SJCRH30 (cell line): ENCODE measurements around the gene ZMYND10. TPM values are rescaled to one million over a fixed set of nuclear protein-coding genes. Genes with fewer than 3 reads are reported as not detected.

Experiments used
- DNase-seq, 2 experiments: peaks; one replicate each; pipeline ENCODE4 v3.0.0-alpha.2; 2015 to 2020
- H3K27ac ChIP-seq: fragments of 250-450 bp; sonication (Bioruptor Pico); 2 replicates; pipeline ENCODE4 v1.5.1; 2020; ENCODE audit warnings: mild to moderate bottlenecking, moderate library complexity
- H3K27me3 ChIP-seq: fragments of 250-450 bp; sonication (Bioruptor Pico); 2 replicates; pipeline ENCODE4 v1.5.1; 2020; ENCODE audit warnings: mild to moderate bottlenecking, moderate library complexity
- H3K36me3 ChIP-seq: fragments of 250-450 bp; sonication (Bioruptor Pico); 2 replicates; pipeline ENCODE4 v1.5.1; 2020; ENCODE audit warnings: mild to moderate bottlenecking, moderate library complexity
- H3K4me1 ChIP-seq: fragments of 250-450 bp; sonication (Bioruptor Pico); 2 replicates; pipeline ENCODE4 v1.5.1; 2020; ENCODE audit warnings: mild to moderate bottlenecking, moderate library complexity
- H3K4me3 ChIP-seq: fragments of 250-450 bp; sonication (Bioruptor Pico); 2 replicates; pipeline ENCODE4 v1.5.1; 2020; ENCODE audit warnings: mild to moderate bottlenecking, moderate library complexity
- H3K9me3 ChIP-seq: fragments of 250-450 bp; sonication (Bioruptor Pico); replicated peaks from 2 replicates; pipeline ENCODE4 v1.5.1; 2020; ENCODE audit warnings: mild to moderate bottlenecking, moderate library complexity
- total RNA-seq: library from RNA; depleted of rRNA; stranded (reverse); fragments of >200 nt; shearing (Covaris generic); gene quantifications from 2 replicates; pipeline ENCODE4 v1.2.3, GENCODE V29; 2014; rRNA removed

The ZMYND10 gene
- 0.73 and 0.99 TPM in 2 replicates for total RNA-seq

DNA sequence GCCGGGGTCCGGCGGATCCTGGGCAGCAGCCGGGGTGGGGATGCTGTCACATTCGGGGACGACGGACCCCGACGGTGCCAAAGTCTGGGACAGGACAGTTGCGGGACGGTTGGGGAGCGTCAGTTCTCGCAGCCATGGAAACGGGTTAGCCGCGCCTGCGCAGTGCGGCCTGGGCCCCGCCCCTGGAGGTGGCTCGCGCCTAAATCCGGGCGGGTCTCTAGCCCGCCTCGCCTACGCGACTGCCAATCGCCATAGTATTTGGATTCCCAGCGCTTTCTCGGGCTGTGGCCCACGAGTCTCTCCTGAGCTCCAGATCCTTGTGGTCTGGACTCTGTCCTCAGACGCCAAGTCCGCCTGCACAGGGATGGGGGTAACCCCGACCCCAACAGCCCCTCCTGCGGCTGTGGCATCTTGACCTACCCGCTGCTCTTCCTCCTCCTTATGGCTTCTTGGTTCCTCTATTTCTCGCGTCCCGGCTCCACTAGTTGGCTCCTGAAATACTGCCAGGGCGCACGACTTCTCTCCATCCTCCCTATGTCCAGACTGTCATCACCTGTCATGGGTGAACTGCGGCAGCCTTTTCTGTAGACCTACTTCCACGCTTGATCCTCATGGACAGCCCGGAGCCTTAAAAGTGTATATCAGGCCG lies at the start of gene ZMYND10:
Gene ZMYND10, minus strand, starts transcription at position 147 of the 649 bp plus-strand sequence. CDS start 153 bp downstream, outside the sequence.
- Histone ChIP-seq H3K4me3 (peak within 1 kb of the TSS; percentile 23; the same call in 1 of the 2 replicates), H3K9me3 (no peaks in the 10 kb centered on the region), H3K4me1 (no peaks in the 10 kb centered on the region), H3K27me3 (no peaks in the 10 kb centered on the region), H3K36me3 (no peaks in the 10 kb centered on the region), H3K27ac (no peak within 1 kb of the TSS)
- peak; percentile 30 to 37 for DNase-seq

DNA sequence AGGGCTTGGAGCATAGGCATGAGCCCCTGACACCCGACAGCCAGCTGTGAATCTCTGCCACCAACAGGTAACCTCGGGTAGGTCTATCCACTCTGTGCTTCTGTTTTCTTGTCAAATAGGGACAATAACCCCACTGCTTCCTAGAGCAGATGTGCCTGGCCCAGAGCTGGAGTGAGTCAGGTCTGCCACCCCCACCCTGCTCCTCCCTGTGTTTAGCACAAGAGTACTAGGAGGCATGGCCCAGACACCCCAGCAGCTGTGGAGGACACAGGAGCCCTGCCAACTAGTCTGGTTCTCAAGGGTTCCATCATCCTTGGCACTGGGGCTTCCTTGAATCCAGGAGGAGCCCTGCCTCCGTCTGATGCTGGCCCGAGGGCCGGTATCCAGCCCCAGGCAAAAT lies 47.5 kb upstream of the ZMYND10 start:
- no peak for DNase-seq
- Histone ChIP-seq H3K4me1 (no peaks in the 10 kb centered on the region), H3K27ac (no peak overlapping the region), H3K9me3 (no peaks in the 10 kb centered on the region), H3K27me3 (0 out of 2 replicates have a peak, but pooled peaks cover 3% of the 10 kb centered on the region), H3K4me3 (no peak overlapping the region), H3K36me3 (no peaks in the 10 kb centered on the region)

DNA sequence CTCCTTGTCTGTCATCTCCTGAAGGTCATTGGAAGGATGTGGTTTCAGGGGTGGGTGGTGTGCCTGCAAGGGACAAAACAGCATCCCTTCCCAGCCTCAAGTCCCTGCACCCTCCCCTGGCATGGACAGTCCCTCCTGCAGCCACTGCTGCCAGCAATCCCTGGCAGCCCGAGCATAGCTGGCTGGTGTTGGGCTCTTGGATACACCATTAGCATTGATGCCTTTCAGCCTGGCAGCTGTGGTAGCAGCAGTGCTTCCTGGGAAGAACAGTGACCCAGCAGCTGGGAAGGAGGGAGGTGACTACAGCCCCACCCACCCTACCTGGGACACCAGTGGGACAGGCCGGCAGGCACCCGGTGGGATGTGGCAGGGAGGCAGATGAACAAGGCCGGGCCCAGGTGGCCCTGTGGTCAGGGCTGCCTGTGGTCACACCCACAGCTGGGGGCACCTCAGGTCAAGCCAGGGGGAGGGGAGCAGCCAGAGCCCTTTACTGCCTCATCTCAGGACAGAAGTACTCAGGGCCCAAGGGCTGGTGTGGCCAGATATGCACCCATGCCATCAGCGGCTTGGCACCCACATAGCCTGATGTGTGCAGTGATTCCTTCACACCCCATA lies 46.7 kb upstream of the ZMYND10 start:
- Histone ChIP-seq H3K4me3 (no peak overlapping the region), H3K4me1 (no peaks in the 10 kb centered on the region), H3K9me3 (no peaks in the 10 kb centered on the region), H3K27me3 (0 out of 2 replicates have a peak, but pooled peaks cover 4% of the 10 kb centered on the region), H3K36me3 (no peaks in the 10 kb centered on the region), H3K27ac (no peak overlapping the region)
- DNase-seq: no peak

DNA sequence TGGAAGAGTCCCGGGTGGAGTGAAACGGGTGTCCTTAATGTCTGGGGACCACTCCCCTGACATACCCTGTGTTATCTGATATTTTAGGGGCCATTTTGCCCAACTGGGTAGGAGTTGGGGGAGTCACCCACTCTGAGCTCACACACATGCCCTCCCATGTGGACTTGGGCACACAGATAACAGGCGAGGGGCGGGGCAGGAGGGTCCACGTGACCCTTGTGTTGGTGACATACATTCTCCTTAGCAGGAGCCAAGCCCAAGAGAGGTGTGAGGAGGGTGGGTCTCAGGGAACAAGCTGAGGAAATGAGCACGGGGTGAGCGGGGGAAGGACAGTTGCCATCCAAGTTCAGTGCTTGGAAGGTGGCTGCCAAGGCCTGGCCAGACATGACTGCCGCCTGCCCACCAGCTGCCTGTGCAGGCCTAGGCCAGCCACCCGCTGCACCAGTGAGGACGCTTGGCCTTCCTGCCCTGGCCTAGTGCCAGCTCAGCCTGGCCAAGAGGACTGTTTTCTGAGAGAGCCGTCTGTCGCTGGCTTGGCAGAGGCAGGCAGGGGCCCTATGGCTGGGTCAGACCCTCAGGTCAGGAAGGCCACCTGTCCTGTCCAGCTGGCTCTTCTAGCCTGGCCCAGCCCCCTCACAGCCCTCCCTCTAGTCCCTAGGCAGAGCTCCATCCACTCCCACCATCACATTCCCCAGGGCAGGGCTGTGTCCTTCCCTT lies 45.1 kb upstream of the ZMYND10 start:
- H3K4me1 ChIP-seq: no peaks in the 10 kb centered on the region
- DNase-seq: peak; percentile 39 to 41
- peaks cover 4% of the 10 kb centered on the region; the same call in 1 of the 2 replicates for H3K27me3 ChIP-seq
- H3K9me3 ChIP-seq: no peaks in the 10 kb centered on the region
- H3K27ac ChIP-seq: no peak overlapping the region
- H3K36me3 ChIP-seq: no peaks in the 10 kb centered on the region
- H3K4me3 ChIP-seq: no peak overlapping the region

DNA sequence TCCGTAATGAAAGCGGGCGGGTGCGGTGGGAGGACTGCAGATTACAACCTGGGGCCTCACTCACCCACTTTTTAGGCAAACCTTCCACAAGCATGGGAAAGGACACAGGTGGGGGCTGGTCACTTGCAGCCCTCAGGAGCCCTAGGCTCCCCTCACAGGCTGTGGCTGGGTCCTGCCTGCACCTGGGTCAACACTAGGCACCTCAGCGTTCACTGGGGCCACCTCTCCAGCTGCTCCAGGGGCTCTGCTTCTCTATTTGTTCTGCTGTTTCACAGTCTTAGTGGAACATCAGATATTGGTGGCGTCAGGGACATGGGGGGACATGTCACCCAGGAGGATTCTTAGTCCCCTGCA lies 43.9 kb upstream of the ZMYND10 start:
- no peak overlapping the region for H3K4me3 ChIP-seq
- peaks cover 4% of the 10 kb centered on the region; the same call in 1 of the 2 replicates for H3K27me3 ChIP-seq
- H3K9me3 ChIP-seq: no peaks in the 10 kb centered on the region
- H3K36me3 ChIP-seq: no peaks in the 10 kb centered on the region
- H3K4me1 ChIP-seq: no peaks in the 10 kb centered on the region
- DNase-seq: no peak
- H3K27ac ChIP-seq: no peak overlapping the region

DNA sequence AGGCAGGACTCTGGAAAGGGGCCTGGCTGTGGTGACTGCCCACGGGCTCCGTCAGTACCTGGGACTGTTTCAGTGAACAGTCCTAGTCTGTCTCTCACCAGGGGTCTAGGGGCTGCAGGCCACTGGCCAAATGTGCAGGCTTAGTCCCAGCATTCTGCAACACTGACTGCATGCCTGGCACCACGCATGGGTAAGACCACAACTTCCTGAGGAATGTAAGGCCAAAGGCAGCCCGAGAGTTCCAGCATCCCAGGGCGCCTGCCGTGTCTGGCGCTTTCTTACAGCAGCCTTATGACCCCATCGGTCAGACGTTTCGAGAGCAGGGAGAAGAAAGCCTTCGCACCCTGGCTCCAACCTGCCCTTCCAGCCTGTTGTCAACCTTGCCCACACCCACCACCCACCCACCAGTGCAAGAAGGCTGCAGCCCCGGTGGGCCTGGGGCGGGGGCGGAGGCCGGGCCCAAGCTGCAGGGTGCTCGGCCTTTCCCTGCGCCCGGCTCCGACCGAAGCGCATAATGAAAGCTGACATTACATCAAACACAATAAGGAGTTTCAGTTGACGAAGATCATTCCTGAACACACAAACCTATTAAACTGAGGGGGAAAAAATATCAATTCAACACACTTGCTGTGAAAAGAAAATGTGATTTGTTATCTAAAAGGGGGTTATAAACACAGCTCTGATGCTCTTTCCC lies 43.3 kb upstream of the ZMYND10 start:
- H3K27ac ChIP-seq: no peak overlapping the region
- peaks cover 4% of the 10 kb centered on the region; the same call in 1 of the 2 replicates for H3K27me3 ChIP-seq
- H3K4me1 ChIP-seq: no peaks in the 10 kb centered on the region
- H3K4me3 ChIP-seq: no peak overlapping the region
- DNase-seq: no peak
- no peaks in the 10 kb centered on the region for H3K9me3 ChIP-seq
- no peaks in the 10 kb centered on the region for H3K36me3 ChIP-seq

DNA sequence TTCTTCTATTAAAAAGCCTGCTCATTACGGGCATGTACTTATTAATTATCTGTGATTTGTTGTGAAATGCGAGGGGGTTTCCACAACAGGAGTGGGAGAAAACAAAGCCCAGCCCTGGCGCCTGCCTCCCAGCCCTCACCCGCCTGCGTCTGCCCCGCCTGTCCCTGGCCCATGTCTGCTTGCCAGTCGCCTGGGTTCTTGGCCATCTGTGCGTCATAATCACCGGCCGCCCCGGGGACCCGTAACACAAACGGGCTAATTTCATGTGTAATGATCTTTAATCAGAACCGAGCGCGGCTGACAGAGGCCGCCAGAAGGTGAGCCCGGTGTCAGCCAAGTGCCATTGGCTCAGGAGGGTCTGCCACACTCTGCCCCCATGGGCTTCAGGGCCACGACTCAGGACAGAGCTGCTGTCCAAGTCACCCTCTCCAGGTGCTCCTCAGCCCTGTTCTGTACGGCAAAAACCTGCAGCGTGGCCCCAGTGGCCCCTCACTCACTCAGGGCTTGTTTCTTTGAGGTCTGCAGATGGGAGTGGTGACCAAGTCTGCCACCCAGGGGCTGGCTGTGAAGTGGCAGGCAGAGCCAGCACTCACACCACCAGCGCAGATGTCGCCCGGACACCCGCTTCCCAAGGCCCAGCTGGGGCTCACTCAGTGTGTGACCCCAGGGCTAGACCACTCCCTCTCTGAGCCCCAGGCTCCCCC lies 42.6 kb upstream of the ZMYND10 start:
- no peaks in the 10 kb centered on the region for H3K36me3 ChIP-seq
- no peaks in the 10 kb centered on the region for H3K4me1 ChIP-seq
- no peaks in the 10 kb centered on the region for H3K9me3 ChIP-seq
- H3K27ac ChIP-seq: no peak overlapping the region
- no peak overlapping the region for H3K4me3 ChIP-seq
- peaks cover 4% of the 10 kb centered on the region; the same call in 1 of the 2 replicates for H3K27me3 ChIP-seq
- no peak for DNase-seq

DNA sequence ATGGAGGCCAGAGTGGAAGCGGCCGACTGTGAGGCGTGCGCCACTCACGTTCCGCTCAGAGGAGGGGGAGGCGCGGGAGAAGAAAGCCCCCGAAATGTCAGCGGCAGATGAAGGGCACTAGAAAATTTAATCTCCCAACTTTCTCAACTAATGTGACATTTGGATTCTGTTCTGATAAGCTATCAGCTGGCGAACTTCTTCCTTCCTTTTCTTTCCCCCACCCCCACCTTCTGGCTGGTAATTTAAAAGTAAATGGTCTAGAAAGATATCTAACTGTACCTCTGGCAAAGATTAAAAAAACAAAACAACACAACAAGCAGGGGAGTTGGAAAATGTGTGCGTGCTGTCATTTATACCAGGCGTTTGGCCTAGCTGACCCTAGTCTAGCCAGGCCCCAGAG lies 40.2 kb upstream of the ZMYND10 start:
- no peak overlapping the region for H3K4me3 ChIP-seq
- DNase-seq: no peak
- peaks cover 4% of the 10 kb centered on the region; the same call in 1 of the 2 replicates for H3K27me3 ChIP-seq
- no peaks in the 10 kb centered on the region for H3K36me3 ChIP-seq
- no peaks in the 10 kb centered on the region for H3K4me1 ChIP-seq
- no peak overlapping the region for H3K27ac ChIP-seq
- H3K9me3 ChIP-seq: no peaks in the 10 kb centered on the region

DNA sequence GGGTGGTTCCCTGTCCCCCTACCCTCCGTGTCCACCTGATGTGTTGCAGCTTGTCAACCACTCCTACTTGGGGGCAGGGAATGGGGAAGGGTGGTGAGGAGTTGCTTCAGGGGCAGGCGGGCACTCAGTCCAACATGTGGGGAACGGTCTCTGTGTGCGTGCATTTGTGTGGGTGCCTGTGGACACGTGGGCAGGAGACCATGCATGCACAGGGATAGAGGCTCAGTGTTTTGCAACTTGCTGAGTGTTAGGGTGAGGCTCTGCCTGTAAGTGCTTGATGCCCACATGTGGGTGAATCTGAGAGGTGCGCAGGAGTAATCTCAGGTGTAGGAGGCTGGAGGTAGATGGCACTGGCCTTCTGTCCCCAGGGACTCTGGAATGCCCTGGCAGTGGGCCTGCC lies 38.2 kb upstream of the ZMYND10 start:
- no peak for DNase-seq
- no peaks in the 10 kb centered on the region for H3K4me1 ChIP-seq
- peaks cover 4% of the 10 kb centered on the region; the same call in 1 of the 2 replicates for H3K27me3 ChIP-seq
- H3K36me3 ChIP-seq: no peaks in the 10 kb centered on the region
- H3K9me3 ChIP-seq: no peaks in the 10 kb centered on the region
- no peak overlapping the region for H3K4me3 ChIP-seq
- H3K27ac ChIP-seq: no peak overlapping the region

DNA sequence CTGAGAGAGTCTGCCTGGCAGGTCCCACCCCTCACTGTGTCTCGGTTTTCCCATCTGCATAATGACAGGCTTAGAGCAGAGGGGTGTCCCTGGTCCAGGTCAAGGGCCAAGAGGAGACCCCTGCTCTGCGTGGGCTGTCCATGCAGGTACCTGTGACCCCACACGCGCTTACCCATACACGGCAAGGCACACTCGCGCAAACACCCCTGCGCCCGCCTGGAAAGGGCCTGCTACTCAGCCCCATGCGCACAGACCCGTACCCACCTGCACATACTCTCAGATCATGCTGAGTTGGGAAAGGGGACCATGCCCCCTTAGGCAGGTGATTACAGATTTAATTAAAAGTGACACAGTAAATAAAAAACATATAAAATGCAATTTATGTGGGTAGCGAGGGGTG lies 37.2 kb upstream of the ZMYND10 start:
- H3K27me3 ChIP-seq: no peaks in the 10 kb centered on the region; the same call in 1 of the 2 replicates
- H3K36me3 ChIP-seq: no peaks in the 10 kb centered on the region
- no peaks in the 10 kb centered on the region for H3K4me1 ChIP-seq

DNA sequence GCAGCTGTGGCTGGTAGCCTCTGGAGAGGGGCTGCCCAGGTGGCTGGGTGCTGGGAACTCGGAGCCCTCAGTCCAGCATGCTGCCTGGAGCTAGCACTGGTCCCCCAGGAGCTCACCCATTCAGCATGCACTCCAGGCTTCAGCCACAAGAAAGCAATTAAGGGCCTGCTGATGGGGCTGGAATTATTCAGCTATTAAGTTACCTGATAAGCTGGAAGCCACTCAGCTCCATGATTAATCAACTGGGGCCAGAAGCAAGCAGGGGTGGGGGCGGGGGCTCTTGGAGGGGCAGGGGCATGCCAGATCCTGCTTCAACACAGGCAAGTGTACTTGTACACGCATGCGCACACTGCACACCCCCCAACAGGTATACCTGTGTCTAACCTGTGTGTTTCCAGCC lies 35.9 kb upstream of the ZMYND10 start:
- no peaks in the 10 kb centered on the region for H3K9me3 ChIP-seq
- H3K27me3 ChIP-seq: no peaks in the 10 kb centered on the region; the same call in 1 of the 2 replicates
- H3K4me3 ChIP-seq: no peak overlapping the region
- H3K4me1 ChIP-seq: no peaks in the 10 kb centered on the region
- H3K27ac ChIP-seq: no peak overlapping the region
- DNase-seq: no peak
- H3K36me3 ChIP-seq: no peaks in the 10 kb centered on the region

More for the DNA sequence above, 37.2 kb upstream of the ZMYND10 start:
- no peak overlapping the region for H3K27ac ChIP-seq
- no peaks in the 10 kb centered on the region for H3K9me3 ChIP-seq
- no peak overlapping the region for H3K4me3 ChIP-seq
- no peak for DNase-seq

DNA sequence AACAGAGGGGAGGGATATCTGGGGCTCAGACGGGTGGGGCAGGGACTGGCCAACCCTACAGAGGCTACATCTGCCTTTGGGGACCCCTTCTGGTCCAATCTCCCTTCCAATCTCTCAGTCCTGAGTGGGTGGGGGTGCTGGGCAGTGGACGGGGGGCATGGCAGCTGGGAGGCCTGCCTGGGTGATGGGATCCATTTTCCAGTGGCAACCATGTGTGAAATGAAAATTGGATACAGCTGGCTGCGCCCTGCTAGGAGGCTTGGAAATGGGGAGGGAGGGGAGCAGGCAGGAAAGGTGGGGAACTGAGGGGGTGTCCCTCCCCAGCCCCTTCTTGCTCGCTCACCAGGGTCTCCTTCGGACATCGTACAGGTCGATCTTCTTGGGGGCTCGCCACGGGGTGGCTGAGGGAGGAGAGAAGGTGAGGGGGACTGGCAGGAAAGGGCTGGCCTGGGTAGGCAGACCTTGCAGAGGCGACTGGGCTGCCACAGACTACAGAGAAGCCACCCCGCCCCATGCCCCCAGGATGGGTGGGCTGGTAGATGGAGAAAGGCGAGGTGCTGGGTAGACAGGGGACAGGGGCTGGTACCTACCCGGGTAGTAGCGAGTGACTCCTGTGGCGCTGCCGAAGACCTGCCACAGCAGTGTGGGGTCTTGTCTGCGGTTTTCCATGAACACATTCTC lies 35.0 kb upstream of the ZMYND10 start:
- H3K4me1 ChIP-seq: no peaks in the 10 kb centered on the region
- no peak for DNase-seq
- no peak overlapping the region for H3K27ac ChIP-seq
- no peaks in the 10 kb centered on the region for H3K36me3 ChIP-seq
- no peaks in the 10 kb centered on the region for H3K27me3 ChIP-seq
- no peak overlapping the region for H3K4me3 ChIP-seq
- no peaks in the 10 kb centered on the region for H3K9me3 ChIP-seq

DNA sequence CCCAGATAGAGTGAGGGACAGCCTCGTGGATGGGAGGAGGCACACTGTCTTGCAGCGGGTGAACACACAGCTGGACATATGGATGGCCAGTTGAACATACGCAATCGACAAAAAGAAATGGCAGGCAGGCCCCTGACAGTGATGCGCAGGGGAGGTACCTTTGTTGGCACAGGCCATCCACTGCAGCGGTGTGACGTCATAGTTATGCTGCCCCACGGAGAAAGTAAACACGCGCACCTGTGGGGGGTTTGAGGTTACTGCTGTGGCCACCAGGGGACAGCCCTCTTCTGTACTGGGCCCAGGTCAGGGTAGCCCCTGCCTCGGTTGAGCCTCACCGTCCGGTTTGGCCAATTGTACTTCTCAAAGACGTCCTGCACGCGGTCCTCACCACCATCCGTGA lies 33.2 kb upstream of the ZMYND10 start:
- H3K27ac ChIP-seq: no peak overlapping the region
- no peaks in the 10 kb centered on the region for H3K4me1 ChIP-seq
- no peaks in the 10 kb centered on the region for H3K27me3 ChIP-seq
- no peak overlapping the region for H3K4me3 ChIP-seq
- no peaks in the 10 kb centered on the region for H3K9me3 ChIP-seq
- H3K36me3 ChIP-seq: no peaks in the 10 kb centered on the region
- no peak for DNase-seq

DNA sequence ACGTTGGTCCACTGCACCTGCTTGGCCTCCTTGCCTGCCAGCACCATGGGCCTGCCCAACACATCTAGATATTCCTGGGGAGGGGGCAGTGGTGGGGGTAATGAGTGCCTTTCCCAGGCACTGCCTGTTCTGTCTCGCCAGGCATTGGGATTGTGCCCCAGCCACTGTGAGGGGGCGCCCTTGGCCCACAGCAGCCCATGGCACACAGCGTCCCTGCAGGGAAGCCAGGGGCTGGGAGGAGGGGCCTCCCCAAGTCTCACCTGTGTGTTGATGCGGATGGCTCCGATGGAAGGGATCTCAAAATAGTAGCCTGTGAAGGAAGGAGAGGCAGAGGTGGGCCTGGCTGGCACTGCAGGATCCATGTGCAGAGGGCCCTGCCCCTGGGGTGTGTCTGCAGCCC lies 32.5 kb upstream of the ZMYND10 start:
- no peak overlapping the region for H3K4me3 ChIP-seq
- no peak for DNase-seq
- H3K9me3 ChIP-seq: no peaks in the 10 kb centered on the region
- H3K4me1 ChIP-seq: no peaks in the 10 kb centered on the region
- no peaks in the 10 kb centered on the region for H3K27me3 ChIP-seq
- H3K36me3 ChIP-seq: no peaks in the 10 kb centered on the region
- H3K27ac ChIP-seq: no peak overlapping the region
